BJ (cell line): ENCODE data around the gene CBR3. TPM values are rescaled to one million over a fixed set of nuclear protein-coding genes. Genes with fewer than 3 reads are reported as not detected.
"Not testable (repeated sequence)": the region's sequence is repeated elsewhere in the genome, so short reads cannot be mapped to it uniquely, and the experiment has no call there.

Source experiments
- CTCF ChIA-PET: fragments of 350-600 bp; formaldehyde crosslinking; extraction: SDS; loops from one replicate; lab custom pipeline; 2021; ENCODE audit warnings: antibody characterized with exemption, inconsistent platforms; lab: Yijun Ruan, JAX
- POLR2A ChIA-PET: fragments of 300-600 bp; sonication (Branson Sonifier 250); formaldehyde crosslinking; extraction: SDS; loops from one replicate; lab custom pipeline; 2021; ENCODE audit warnings: antibody characterized with exemption; lab: Charles Lee
- DNase-seq: peaks from one replicate; pipeline ENCODE4 v3.0.0-alpha.2; 2011; ENCODE audit warnings: low read depth
- H3K27me3 ChIP-seq: 2 replicates; pipeline ENCODE4 v1.6.0; 2011; ENCODE audit warnings: low read length; ENCODE audit not compliant: control insufficient read depth, insufficient read depth
- H3K36me3 ChIP-seq: 2 replicates; pipeline ENCODE4 v1.5.1; 2011; ENCODE audit warnings: low read length; ENCODE audit not compliant: control insufficient read depth, insufficient read depth
- H3K4me3 ChIP-seq: 2 replicates; pipeline ENCODE4 v1.5.1; 2011; ENCODE audit warnings: low read depth, mild to moderate bottlenecking, control low read depth, low read length
- polyA plus RNA-seq: library from polyadenylated mRNA; depleted of rRNA; stranded (reverse); fragments of >200 nt; gene quantifications from 2 replicates; pipeline ENCODE4 v1.2.3, GENCODE V29; 2011
- TF ChIP-seq, protein P1 (sequence below): IDR thresholded peaks from 2 replicates; pipeline ENCODE4 v1.5.1; 2011; ENCODE audit warnings: low read depth, mild to moderate bottlenecking, control low read depth, inconsistent platforms, low read length, moderate library complexity; ENCODE audit not compliant: insufficient read depth

The CBR3 gene
- polyA plus RNA-seq, 1 experiment, result 13.5 TPM

GRCh38 chr21:36132696-36133095 lies 2.2 kb upstream of the CBR3 start:
- Histone ChIP-seq H3K36me3 (no peaks in the 10 kb centered on the region), H3K4me3 (no peak overlapping the region), H3K27me3 (no peaks in the 10 kb centered on the region)
- DNase-seq, result no peak
- TF ChIP-seq, protein P1, sequence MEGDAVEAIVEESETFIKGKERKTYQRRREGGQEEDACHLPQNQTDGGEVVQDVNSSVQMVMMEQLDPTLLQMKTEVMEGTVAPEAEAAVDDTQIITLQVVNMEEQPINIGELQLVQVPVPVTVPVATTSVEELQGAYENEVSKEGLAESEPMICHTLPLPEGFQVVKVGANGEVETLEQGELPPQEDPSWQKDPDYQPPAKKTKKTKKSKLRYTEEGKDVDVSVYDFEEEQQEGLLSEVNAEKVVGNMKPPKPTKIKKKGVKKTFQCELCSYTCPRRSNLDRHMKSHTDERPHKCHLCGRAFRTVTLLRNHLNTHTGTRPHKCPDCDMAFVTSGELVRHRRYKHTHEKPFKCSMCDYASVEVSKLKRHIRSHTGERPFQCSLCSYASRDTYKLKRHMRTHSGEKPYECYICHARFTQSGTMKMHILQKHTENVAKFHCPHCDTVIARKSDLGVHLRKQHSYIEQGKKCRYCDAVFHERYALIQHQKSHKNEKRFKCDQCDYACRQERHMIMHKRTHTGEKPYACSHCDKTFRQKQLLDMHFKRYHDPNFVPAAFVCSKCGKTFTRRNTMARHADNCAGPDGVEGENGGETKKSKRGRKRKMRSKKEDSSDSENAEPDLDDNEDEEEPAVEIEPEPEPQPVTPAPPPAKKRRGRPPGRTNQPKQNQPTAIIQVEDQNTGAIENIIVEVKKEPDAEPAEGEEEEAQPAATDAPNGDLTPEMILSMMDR, result no peak
- ChIA-PET CTCF (interaction anchor here (0.7 to 1.0 kb wide), 2 partner anchors 31 to 257 kb away, joined by 3 to 5 read pairs; no protein-coding TSS in a partner anchor), POLR2A (no interaction called here)

DNA sequence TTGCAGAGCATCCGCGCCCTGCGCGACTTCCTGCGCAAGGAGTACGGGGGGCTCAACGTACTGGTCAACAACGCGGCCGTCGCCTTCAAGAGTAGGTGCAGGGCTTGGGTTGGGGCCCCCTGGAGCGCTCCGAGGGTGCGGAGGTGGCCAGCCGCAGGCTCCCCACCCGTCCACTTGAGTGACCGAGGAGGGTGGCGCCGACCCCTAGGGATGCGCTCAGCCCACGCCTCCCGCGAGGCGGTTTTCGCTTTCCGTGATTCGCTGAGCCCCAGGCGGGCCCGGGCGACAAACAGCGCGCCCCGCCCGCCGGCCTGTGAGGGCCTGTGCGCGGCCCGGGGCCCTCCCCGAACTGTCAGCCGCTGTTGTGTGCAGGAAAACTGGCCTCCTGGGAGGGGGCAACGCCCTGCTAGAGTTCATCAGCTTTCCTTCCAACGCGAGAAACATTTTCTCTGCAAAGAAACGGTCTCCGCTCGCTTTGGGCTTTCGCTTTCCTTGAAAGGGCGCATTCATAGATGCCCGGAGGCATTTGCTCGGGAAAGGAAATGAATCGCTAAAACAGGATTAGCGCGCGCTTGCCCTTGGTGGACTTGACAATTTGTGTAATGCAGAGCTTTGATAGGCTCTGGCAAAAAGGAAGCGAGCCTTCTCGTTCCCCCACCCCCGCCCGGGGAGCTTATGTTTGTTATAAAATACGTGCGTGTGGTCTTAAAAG lies 668 bp downstream of the CBR3 start:
- ChIA-PET CTCF (interaction anchor here (1.0 to 9.0 kb wide), 3 partner anchors 10 to 185 kb away, joined by 3 to 63 read pairs (median 3); partner anchors contain the start of gene MORC3), POLR2A (interaction anchor here (0.9 kb wide), 1 partner anchor 187 kb away, joined by 4 read pairs; no protein-coding TSS in a partner anchor)
- H3K36me3 ChIP-seq, result no peaks in the 10 kb centered on the region
- peak; percentile 37 for DNase-seq
- TF ChIP-seq, protein P1, result no peak
- H3K4me3 ChIP-seq, result peak overlapping the region; percentile 72
- H3K27me3 ChIP-seq, result no peaks in the 10 kb centered on the region

GRCh38 chr21:36139791-36140190 lies 4.9 kb downstream of the CBR3 start:
- ChIA-PET CTCF (interaction anchor here (1.1 to 9.0 kb wide), 4 partner anchors 71 to 280 kb away, joined by 3 to 63 read pairs (median 8); partner anchors contain the start of gene MORC3), POLR2A (interaction anchor here (0.7 kb wide), 1 partner anchor 25 kb away, joined by 30 read pairs; no protein-coding TSS in a partner anchor)
- not testable (repeated sequence) for H3K4me3 ChIP-seq, H3K27me3 ChIP-seq, H3K36me3 ChIP-seq, DNase-seq

DNA sequence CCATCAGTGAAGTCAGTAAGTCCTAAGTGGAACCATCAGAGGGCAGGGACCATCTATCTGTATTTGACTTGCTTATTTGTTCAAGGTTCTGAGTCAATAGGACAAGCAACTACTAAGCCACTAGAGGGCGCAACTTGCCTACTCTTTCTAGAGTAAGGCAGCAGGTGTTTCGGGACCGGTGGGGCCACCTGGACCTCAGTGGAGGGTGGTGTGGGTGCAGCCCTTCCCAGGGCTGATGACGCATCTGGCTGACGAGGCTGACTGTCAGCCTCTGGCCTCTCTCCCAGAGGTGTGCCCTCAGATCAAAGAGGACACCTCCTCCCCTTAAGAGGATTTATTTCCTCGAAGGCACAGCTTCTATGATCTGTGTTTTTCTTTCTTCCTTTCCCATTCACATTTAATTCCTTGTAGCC lies 6.6 kb downstream of the CBR3 start:
- CTCF ChIA-PET, result interaction anchor here (0.6 to 9.0 kb wide), 17 partner anchors 9 to 206 kb away, joined by 3 to 63 read pairs (median 3); partner anchors contain the start of gene MORC3
- Histone ChIP-seq H3K27me3 (no peaks in the 10 kb centered on the region), H3K36me3 (peaks cover 3% of the 10 kb centered on the region; the same call in 1 of the 2 replicates), H3K4me3 (no peak overlapping the region)
- TF ChIP-seq, protein P1, result peak; percentile 81
- DNase-seq, result no peak
- POLR2A ChIA-PET, result interaction anchor here (0.6 to 0.7 kb wide), 2 partner anchors 179 to 208 kb away, joined by 4 to 7 read pairs; no protein-coding TSS in a partner anchor

DNA sequence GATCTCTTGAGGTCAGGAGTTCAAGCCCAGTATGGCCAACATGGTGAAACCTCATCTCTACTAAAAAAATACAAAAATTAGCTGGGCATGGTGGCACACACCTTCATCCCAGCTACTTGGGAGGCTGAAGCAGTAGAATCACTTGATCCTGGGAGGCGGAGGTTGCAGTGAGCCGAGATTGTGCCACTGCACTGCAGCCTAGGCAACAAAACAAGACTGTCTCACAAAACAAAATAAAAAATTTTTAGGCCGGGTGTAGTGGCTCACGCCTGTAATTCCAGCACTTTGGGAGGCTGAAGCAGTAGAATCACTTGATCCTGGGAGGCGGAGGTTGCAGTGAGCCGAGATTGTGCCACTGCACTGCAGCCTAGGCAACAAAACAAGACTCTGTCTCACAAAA lies 9.4 kb downstream of the CBR3 start:
- CTCF ChIA-PET, result interaction anchor here (9.0 kb wide), 1 partner anchor 67 kb away, joined by 63 read pairs; no protein-coding TSS in a partner anchor
- H3K4me3 ChIP-seq, POLR2A ChIA-PET: not testable (repeated sequence)

DNA sequence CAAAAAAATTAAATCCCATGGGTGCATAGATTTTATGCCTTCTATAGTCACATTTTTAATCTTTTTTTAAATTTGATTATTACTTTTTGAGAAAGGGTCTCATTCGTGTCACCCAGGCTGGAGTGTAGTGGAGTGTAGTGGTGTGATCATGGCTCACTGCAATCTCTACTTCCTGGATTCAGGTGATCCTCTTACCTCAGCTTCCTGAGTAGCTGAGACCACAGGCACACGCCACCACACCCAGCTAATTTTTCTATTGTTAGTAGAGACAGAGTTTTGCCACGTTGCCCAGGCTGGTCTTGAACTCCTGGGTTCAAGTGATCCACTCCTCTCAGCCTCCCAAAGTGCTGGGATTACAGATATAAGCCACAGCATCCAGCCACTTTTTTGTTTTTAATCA lies 10.4 kb downstream of the CBR3 start:
- no peak for DNase-seq
- peaks cover 3% of the 10 kb centered on the region; the same call in 1 of the 2 replicates for H3K36me3 ChIP-seq
- no peaks in the 10 kb centered on the region for H3K27me3 ChIP-seq
- ChIA-PET CTCF (interaction anchor here (3.2 kb wide), 1 partner anchor 65 kb away, joined by 11 read pairs; no protein-coding TSS in a partner anchor), POLR2A (no interaction called here)
- no peak overlapping the region for H3K4me3 ChIP-seq
- TF ChIP-seq, protein P1, result no peak

More for the DNA sequence above, 9.4 kb downstream of the CBR3 start:
- H3K36me3 ChIP-seq, DNase-seq, H3K27me3 ChIP-seq: not testable (repeated sequence)
